HepG2 (cell line): ENCODE measurements around the gene SETD1A. TPM values are rescaled to one million over a fixed set of nuclear protein-coding genes. Genes with fewer than 3 reads are reported as not detected.
A peak's percentile ranks its signal among the peaks of the same experiment; 100 is the strongest.

Experiments
- ARID4A ChIP-seq: sonication (generic); formaldehyde crosslinking; IDR thresholded peaks from 2 replicates; pipeline ENCODE4 v1.5.0; 2020; ENCODE audit warnings: mild to moderate bottlenecking, missing genetic modification reagents, borderline replicate concordance
- CBX2 ChIP-seq, 2 experiments: fragments of 200-600 bp in 1 of 2; sonication (generic); formaldehyde crosslinking in 1 of 2; IDR thresholded peaks; 2 replicates each; pipeline versions ENCODE4 v1.7.0 to v1.8.1; 2018 to 2022; ENCODE audit warnings: low read depth in 2 of 2, low read length in 1 of 2, mild to moderate bottlenecking in 1 of 2, missing genetic modification reagents in 1 of 2
- CEBPZ ChIP-seq: IDR thresholded peaks from 2 replicates; pipeline ENCODE4 v1.6.1; 2012; ENCODE audit warnings: low read length, improper control_type of control experiment
- IRF1 ChIP-seq: sonication (generic); formaldehyde crosslinking; IDR thresholded peaks from 2 replicates; pipeline ENCODE4 v1.4.0; 2020; ENCODE audit warnings: low read depth, mild to moderate bottlenecking, missing genetic modification reagents
- KDM5B ChIP-seq: sonication (generic); formaldehyde crosslinking; IDR thresholded peaks from 2 replicates; pipeline ENCODE4 v1.4.0; 2020; ENCODE audit warnings: missing genetic modification reagents, mild to moderate bottlenecking, borderline replicate concordance
- NFATC3 ChIP-seq: sonication (generic); formaldehyde crosslinking; IDR thresholded peaks from 2 replicates; pipeline ENCODE4 v1.5.1; 2020; ENCODE audit warnings: mild to moderate bottlenecking, missing genetic modification reagents
- NFIC ChIP-seq: IDR thresholded peaks from 2 replicates; pipeline ENCODE4 v1.6.1; 2012; ENCODE audit warnings: mild to moderate bottlenecking, low read length, inconsistent platforms
- PCBP2 ChIP-seq: fragments of 200-400 bp; formaldehyde crosslinking; optimal IDR thresholded peaks from 2 replicates; pipeline ENCODE3; 2018; ENCODE audit warnings: low read length, low read depth; ENCODE audit not compliant: poor library complexity, severe bottlenecking
- RBM22 ChIP-seq: fragments of 200-400 bp; formaldehyde crosslinking; optimal IDR thresholded peaks from 2 replicates; pipeline ENCODE3; 2017; ENCODE audit warnings: mild to moderate bottlenecking, low read length, moderate library complexity
- REL ChIP-seq: sonication (generic); formaldehyde crosslinking; conservative IDR thresholded peaks from 2 replicates; pipeline ENCODE4 v1.8.0; 2022; ENCODE audit warnings: mild to moderate bottlenecking, missing genetic modification reagents, moderate library complexity
- SOX6 ChIP-seq, 2 experiments: fragments of 450-650 bp in 1 of 2; sonication (generic) in 1 of 2; formaldehyde crosslinking in 1 of 2; IDR thresholded peaks; 2 replicates each; pipeline versions ENCODE4 v1.4.0 to v1.6.1; 2017 to 2020; ENCODE audit warnings: antibody characterized with exemption in 1 of 2, mild to moderate bottlenecking in 1 of 2, missing genetic modification reagents in 1 of 2
- TFDP2 ChIP-seq: sonication (generic); formaldehyde crosslinking; IDR thresholded peaks from 2 replicates; pipeline ENCODE4 v1.4.0; 2020; ENCODE audit warnings: missing genetic modification reagents
- THAP11 ChIP-seq: IDR thresholded peaks from 2 replicates; pipeline ENCODE4 v1.6.1; 2016; ENCODE audit warnings: missing biosample characterization, missing genetic modification reagents
- U2AF2 ChIP-seq: fragments of 200-400 bp; formaldehyde crosslinking; IDR thresholded peaks from 2 replicates; pipeline ENCODE4 v1.6.1; 2017; ENCODE audit warnings: low read depth, mild to moderate bottlenecking, low read length
- ZFP41 ChIP-seq: sonication (generic); formaldehyde crosslinking; IDR thresholded peaks from 2 replicates; pipeline ENCODE4 v1.4.0; 2020; ENCODE audit warnings: mild to moderate bottlenecking, missing genetic modification reagents, borderline replicate concordance
- ZNF580 ChIP-seq: IDR thresholded peaks from 2 replicates; pipeline ENCODE4 v1.6.1; 2016; ENCODE audit warnings: low read depth, borderline replicate concordance
- ZNF747 ChIP-seq: sonication (generic); formaldehyde crosslinking; IDR thresholded peaks from 2 replicates; pipeline ENCODE4 v1.8.1; 2023; ENCODE audit warnings: missing genetic modification reagents, mild to moderate bottlenecking, borderline replicate concordance
- polyA plus RNA-seq, 8 experiments: library from polyadenylated mRNA; depleted of rRNA in 3 of 8; stranded (reverse) in 7 of 8; unstranded in 1 of 8; fragments of >200 nt; fragmentation: Illumina TruSeq in 4 of 8; extraction: Trizol in 4 of 8; gene quantifications; 2 replicates each; pipeline versions ENCODE4 v1.2.1 to v1.2.3, GENCODE V29; 2011 to 2016; ENCODE audit warnings: low read depth in 4 of 8, missing spikeins in 1 of 8, mixed read lengths in 1 of 8; ENCODE audit not compliant: insufficient read depth in 1 of 8
- total RNA-seq, 5 experiments: library from RNA; depleted of rRNA; stranded (reverse); fragments of >200 nt; fragmentation: Illumina TruSeq; extraction: Trizol; gene quantifications; 2 replicates each; pipeline ENCODE4 v1.2.3, GENCODE V29; 2016; ENCODE audit warnings: low read depth in 1 of 5

The SETD1A gene
- total and polyA plus RNA-seq, 2 of the 13 experiments (the other 11 are each of a cell fraction or from before 2014, with no cell fraction given): 3.8 to 5.6 TPM

- TF ChIP-seq IRF1 (CRISPR knock-in tag): 0 out of 2 replicates have a peak, but pooled peaks have one; percentile 26
- TF ChIP-seq SOX6 (IDR thresholded peaks at IDR 0.05): no peak
- no peak; the same call in 1 of the 2 replicates for TF ChIP-seq SOX6 (CRISPR knock-in tag; IDR thresholded peaks at IDR 0.05)
- peak; percentile 35; the same call in 1 of the 2 replicates for TF ChIP-seq TFDP2 (CRISPR knock-in tag)
- TF ChIP-seq CBX2 (IDR thresholded peaks at IDR 0.05; ENCODE audit: low read depth, low read length): no peak
- 0 out of 2 replicates have a peak, but pooled peaks have one; percentile 65 for TF ChIP-seq CBX2 (CRISPR knock-in tag; IDR thresholded peaks at IDR 0.05; ENCODE audit: low read depth)
- no peak for TF ChIP-seq U2AF2
- no peak for TF ChIP-seq NFIC
- TF ChIP-seq ZNF747: peak; percentile 80
- peak; percentile 62; the same call in 1 of the 2 replicates for TF ChIP-seq ARID4A (CRISPR knock-in tag)
- TF ChIP-seq NFATC3 (CRISPR knock-in tag): peak; percentile 71; the same call in 1 of the 2 replicates
- TF ChIP-seq RBM22: no peak
- TF ChIP-seq PCBP2: peak; percentile 73
- TF ChIP-seq ZNF580 (CRISPR knock-in tag): 0 out of 2 replicates have a peak, but pooled peaks have one; percentile 76
- peak; percentile 27 for TF ChIP-seq ZFP41
- peak; percentile 73 for TF ChIP-seq KDM5B
- peak; percentile 71; the same call in 1 of the 2 replicates for TF ChIP-seq REL (CRISPR knock-in tag)
- no peak; the same call in 1 of the 2 replicates for TF ChIP-seq THAP11 (CRISPR knock-in tag)
- no peak for TF ChIP-seq CEBPZ
Observed at GRCh38 chr16:30985401-30986128, 28.0 kb downstream of the SETD1A start (continued).
